NOMO-1 (cell line): Measurements from ENCODE around the gene HTT.

Experiments
- DNase-seq, 2 experiments: peaks; one replicate each; lab custom pipeline; 2025; ENCODE audit not compliant: unreplicated experiment in 2 of 2; lab: John Stamatoyannopoulos, UW

Gene HTT

GRCh38 chr4:3074078-3074845 is at the start of gene HTT, which contains the start of gene HTT-AS:
HTT (plus strand) TSS chr4:3074681; CDS start chr4:3074826, 145 bp downstream.
HTT-AS (minus strand) TSS chr4:3074538.
- peak; percentile 86 to 91 for DNase-seq

- DNase-seq = no peak
These were observed 48.6 kb upstream of the HTT start for GRCh38 chr4:3025881-3026280.

DNA sequence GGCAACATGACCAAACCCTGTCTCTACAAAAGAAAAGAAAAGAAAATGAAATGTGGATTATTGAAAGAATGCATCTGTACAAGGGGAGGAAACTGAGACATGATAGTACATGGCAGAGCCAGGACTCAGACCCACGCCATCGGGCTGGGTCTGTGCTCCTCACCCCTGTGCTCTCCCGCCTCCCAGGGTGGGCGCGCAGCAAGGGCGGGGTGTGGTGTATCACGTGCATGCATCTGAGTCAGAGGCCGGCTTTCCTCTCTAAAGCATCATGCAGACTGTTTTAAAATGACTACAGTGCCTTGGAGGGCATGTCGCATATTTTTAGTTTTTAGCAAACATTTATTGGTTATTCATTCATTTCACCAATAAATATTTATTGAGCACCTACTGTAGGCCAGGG is 47.9 kb upstream of the HTT start:
- no peak for DNase-seq

- no peak for DNase-seq
These were observed 45.0 kb upstream of the HTT start for GRCh38 chr4:3029464-3029863.

DNA sequence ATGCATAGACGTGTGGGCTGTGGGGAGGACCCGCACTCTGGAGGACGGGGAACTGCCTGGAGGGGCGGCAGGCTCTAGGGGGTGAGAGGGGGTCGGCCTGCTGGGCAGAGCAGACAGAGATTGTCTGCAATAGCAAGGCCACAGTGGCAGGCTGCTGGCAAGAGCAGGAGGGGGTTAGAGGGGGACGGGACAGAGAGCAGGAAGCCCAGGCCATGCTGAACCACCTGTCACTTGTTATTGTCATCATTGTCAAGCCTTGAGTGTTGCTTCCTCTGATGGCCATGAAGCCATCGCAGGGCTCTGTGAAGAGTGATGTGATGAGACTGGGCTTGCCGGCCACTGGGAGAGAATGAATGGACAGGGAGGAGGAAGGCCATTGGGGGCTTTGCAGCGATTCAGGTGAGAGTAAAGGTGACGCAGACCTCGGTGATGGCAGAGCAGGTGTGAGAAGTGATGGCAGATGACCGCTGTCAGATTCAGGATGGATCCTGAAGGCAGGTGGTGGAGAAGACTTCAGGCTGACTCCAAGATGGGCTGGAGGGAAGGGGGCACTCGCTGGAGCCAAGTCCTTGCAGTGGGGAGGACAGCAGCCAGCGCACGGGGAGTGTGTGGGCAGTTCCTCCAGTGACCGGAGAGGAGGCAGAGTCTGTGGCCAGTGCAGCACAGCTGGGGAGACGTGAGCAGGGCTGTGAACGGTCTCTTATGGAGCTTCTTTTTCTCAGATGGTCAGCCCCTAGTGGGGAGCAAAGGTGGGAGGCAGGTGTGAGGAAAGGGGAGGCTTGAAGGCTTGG is 43.7 kb upstream of the HTT start:
- DNase-seq = no peak

GRCh38 chr4:3031357-3032082 is 43.0 kb upstream of the HTT start:
- DNase-seq = no peak

- no peak for DNase-seq
These were observed 40.2 kb upstream of the HTT start for GRCh38 chr4:3034231-3034630.

GRCh38 chr4:3035249-3035648 is 39.2 kb upstream of the HTT start:
- no peak for DNase-seq

- no peak for DNase-seq
These were observed 38.8 kb upstream of the HTT start for GRCh38 chr4:3035674-3036073.

DNA sequence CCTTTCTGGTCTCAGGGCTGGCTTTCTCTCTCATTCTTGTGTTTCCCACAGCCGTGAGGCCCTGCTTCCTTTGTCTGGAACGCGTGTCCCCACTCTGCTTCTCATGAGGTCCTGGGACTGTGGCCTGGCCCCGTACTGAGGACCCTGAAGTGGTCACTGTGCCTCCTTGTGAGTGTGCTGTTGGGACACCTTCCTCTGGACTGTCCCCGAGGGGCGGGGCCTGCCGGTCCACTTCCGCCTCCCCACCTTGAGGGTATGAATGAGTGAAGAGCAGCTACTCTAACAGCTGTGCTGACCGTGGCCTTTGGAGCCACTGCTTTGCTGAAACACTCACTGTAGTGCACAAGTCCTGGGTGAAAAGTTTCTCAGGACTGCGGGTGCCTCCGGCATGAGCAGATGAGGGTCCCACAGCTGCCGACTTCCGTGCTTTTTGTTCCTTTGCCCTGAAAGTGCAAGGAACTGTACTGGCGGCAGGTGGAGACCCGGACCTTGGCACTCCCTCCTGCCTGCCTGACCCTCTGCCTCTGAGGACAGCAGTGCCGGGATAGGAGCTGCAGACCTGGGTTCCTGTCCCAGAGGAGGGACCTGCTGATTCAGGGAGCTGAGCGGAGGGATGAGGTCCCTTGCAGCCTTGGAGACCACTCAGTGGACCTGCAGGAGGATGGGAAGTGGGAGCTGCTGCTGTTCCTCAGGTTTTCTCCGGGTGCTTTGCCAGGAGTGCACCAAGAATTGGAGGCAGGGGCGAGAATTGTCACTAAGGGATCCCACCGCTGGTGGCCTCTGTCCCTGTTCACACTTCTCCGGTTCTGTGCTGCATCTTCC is 38.1 kb upstream of the HTT start:
- DNase-seq = no peak

- DNase-seq = no peak
These were observed 36.5 kb upstream of the HTT start for GRCh38 chr4:3037957-3038461.

DNA sequence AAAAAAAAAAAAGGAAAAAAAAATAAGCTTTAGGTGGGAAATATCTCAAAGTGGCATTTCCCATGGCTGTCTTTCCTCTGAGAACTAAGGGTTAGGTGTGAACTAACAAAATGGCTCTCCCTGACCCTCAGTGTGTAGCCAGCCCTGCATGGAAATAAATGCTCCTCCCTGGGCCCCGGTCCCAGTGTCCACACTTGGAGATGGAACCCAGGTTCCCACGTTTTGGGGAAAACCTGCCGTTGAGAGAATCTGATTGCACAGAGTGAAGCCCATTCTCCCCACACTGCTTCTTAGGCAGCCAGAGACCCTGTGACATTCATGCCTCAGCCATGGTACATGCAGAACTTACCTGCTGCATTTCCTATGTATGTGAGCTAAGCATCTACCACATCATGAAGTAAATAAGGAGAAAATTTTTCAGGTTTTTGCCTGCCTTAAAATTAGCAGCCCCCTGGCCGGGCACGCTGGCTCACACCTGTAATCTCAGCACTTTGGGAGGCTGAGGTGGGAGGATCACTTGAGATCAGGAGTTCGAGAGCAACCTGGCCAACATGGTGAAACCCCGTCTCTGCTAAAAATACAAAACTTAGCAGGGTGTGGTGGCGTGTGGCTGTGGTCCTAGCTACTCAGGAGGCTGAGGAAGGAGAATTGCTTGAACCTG is 34.6 kb upstream of the HTT start:
- DNase-seq = no peak

DNA sequence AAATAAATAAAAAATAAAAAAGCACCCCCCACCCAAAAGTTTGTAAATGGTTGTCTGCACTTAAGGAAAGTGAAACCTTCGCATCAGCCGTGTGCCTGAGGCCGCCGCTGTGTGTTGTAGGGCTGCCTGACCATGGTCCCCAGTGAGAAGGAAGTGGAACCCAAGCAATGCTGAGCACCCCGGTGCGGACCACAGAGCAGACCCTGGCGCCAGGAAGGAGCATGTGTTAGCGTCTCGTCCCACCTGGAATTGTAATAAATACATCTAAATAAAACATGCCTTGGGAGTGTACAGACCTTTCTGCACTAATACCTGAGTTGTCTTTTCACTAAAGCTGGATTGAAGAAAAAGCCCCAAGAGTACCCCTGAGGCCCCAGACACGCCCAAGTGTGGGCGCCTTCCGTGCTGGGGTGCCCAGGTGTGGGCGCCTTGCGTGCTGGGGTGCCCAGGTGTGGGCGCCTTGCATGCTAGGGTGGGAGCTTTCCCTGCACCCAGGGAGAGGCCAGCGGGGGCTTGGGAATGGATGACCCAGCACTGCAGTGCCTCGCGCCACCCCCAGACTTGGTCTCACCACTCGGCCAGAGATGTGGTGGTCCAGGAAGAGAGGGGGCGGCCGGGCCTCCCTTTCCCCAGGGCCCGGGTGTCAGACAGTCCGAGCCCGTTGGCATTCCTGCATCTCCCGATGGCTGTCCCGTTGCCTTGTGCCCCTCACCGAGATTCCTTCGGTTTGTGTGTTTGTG is 33.9 kb upstream of the HTT start:
- no peak for DNase-seq

DNA sequence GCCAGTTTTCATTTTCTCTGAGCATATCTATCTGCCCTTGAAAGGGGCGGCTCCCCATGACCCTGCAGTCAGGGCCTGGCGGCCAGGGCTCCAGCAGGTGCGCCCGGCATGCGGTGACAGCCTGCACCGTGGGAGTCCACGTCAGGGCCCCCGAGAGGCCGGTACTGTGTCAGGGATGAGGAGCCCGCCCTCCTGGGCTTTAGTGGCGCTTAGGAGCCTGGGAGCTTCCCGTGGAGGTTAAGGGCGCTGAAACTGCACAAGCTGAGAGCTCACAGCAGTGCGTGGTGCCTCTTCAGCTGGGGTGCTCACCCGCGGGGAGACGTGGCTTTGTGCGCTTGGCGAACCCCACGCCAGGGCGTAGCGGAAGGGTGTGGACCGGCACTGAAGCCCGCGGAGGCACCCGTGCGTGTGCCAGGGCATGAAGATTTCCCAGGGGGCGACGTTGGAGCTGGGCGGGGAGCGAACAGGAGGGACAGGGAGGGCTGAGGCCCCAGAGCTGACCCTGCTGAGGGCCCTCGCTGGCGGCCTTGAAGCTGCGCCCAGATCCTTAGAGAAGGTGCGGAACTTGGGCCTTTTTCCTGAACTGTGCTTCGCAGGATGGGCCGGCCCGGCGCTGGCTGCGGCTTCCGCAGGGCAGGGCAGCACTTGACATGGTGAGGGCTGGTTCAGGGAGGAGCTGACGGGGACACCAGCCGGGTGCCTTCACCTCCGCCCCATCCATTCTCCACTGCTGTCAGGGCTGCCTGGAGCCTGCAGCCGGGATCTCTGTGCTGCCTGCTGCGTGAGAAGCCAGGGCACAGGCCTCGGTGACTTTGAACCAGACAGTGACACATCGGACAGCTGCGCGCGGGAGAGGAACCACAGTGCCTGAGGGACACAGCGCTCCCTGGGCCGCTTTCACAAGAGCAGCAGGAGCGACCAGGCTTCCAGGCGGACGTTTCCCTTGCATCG is 33.0 kb upstream of the HTT start:
- peak in 1 of 2 experiments; percentile 5 for DNase-seq

DNA sequence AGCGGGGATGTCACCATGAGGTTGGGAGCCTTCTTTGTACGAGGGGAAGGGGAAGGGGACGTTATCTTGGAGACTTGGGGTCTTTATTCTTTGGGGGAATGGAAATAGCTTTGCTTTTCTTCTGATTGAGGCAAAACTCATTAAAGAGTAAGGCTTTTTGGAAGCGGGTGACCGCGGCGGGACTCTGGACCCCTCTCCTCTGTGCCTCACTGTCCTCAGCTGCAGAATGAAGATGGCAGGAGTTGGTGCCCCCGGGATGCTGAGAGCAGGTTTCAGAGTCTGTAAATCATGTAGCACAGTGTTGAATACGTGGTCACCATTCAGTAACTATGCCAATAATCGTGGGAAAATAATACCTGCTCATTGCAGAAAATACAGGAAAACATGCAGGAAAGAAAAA is 32.3 kb upstream of the HTT start:
- no peak for DNase-seq

DNA sequence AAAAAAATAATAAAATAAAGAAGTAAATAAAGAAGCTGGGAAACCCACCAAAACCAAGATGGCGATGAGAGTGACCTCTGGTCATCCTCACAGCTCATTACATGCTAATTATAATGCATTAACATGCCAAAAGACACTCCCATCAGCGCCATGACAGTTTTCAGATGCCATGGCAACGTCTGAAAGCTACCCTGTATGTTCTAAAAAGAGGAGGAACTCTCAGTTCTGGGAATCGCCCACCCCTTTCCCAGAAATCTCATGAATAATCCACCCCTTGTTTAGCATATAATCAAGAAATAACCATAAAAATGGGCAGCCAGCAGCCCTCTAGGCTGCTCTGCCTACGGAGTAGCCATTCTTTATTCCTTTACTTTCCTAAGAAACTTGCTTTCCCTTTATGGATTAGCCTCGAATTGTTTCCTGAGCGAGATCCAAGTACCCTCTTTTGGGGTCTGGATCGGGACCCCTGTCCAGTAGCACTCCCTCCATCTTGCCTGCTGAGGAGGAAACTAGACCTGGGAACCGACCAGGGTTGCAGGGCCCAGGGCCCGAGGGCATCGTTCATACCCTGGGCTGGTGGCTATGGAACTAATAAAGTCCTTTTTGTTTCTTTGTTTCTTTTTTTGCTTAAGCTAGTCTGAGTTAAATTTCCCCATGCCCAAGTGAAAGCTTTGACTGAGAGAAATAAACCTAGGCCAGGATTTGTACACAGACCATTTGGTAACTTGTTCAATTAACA is 31.0 kb upstream of the HTT start:
- DNase-seq = no peak
